HEK293 (cell line): ENCODE data around the gene HSBP1.

ENCODE experiments used
- CTCF ChIA-PET: fragments of 350-600 bp; formaldehyde crosslinking; extraction: SDS; loops from one replicate; lab custom pipeline; 2021; ENCODE audit warnings: antibody characterized with exemption; lab: Yijun Ruan, JAX
- POLR2A ChIA-PET: fragments of 300-600 bp; formaldehyde crosslinking; extraction: SDS; loops from one replicate; lab custom pipeline; 2020; ENCODE audit warnings: antibody characterized with exemption, inconsistent platforms; lab: Yijun Ruan, JAX
- H3K27ac ChIP-seq: fragments of 200-500 bp; sonication (Bioruptor generic); 2 replicates; pipeline ENCODE4 v1.5.1; 2014; ENCODE audit warnings: low read depth, low read length, control low read depth, inconsistent platforms; ENCODE audit errors: extremely low read depth
- H3K36me3 ChIP-seq, 2 experiments: fragments of 200-500 bp in 1 of 2; sonication (Bioruptor generic) in 1 of 2; 1 replicate in 1 of 2; 2 replicates in 1 of 2; pipeline ENCODE4 v1.5.1; 2014 to 2017; ENCODE audit warnings: inconsistent platforms in 2 of 2, low read length in 2 of 2; ENCODE audit not compliant: control insufficient read depth in 2 of 2, insufficient read depth in 1 of 2
- H3K4me1 ChIP-seq: fragments of 200-500 bp; sonication (Bioruptor generic); 2 replicates; pipeline ENCODE4 v1.5.1; 2014; ENCODE audit warnings: mild to moderate bottlenecking, low read length, inconsistent platforms; ENCODE audit not compliant: control insufficient read depth, insufficient read depth
- H3K4me3 ChIP-seq: 2 replicates; pipeline ENCODE4 v1.5.1; 2011; ENCODE audit warnings: low read depth, mild to moderate bottlenecking, control low read depth, low read length, moderate library complexity
- H3K9me3 ChIP-seq: fragments of 200-500 bp; sonication (Bioruptor generic); 2 replicates; pipeline ENCODE4 v1.5.1; 2014; ENCODE audit warnings: low read depth, low read length, inconsistent platforms; ENCODE audit not compliant: control insufficient read depth, insufficient read depth
- IKZF3 ChIP-seq: fragments of 450-650 bp; IDR thresholded peaks from 2 replicates; pipeline ENCODE4 v1.5.0; 2018; ENCODE audit warnings: missing biosample characterization, mild to moderate bottlenecking, missing genetic modification characterization, moderate library complexity
- OSR2 ChIP-seq: fragments of 450-650 bp; formaldehyde crosslinking; IDR thresholded peaks from 2 replicates; pipeline ENCODE4 v1.5.1; 2016; ENCODE audit warnings: missing biosample characterization, missing genetic modification characterization
- SCRT1 ChIP-seq: fragments of 450-650 bp; formaldehyde crosslinking; IDR thresholded peaks from 2 replicates; pipeline ENCODE4 v1.5.1; 2016; ENCODE audit warnings: missing biosample characterization, missing genetic modification characterization, borderline replicate concordance
- SP3 ChIP-seq: fragments of 450-650 bp; formaldehyde crosslinking; IDR thresholded peaks from 2 replicates; pipeline ENCODE4 v1.5.1; 2016; ENCODE audit warnings: missing biosample characterization, missing genetic modification characterization
- TRIM28 ChIP-seq: IDR thresholded peaks from 2 replicates; pipeline ENCODE4 v1.6.1; 2011; ENCODE audit warnings: low read length, control low read depth, borderline replicate concordance
- ZBTB20 ChIP-seq: fragments of 450-650 bp; formaldehyde crosslinking; IDR thresholded peaks from 2 replicates; pipeline ENCODE4 v1.5.1; 2016; ENCODE audit warnings: missing biosample characterization, missing genetic modification characterization
- ZBTB6 ChIP-seq: fragments of 450-650 bp; formaldehyde crosslinking; IDR thresholded peaks from 2 replicates; pipeline ENCODE4 v1.5.1; 2017; ENCODE audit warnings: missing biosample characterization, missing genetic modification characterization
- ZFP69B ChIP-seq: fragments of 450-650 bp; formaldehyde crosslinking; IDR thresholded peaks from 2 replicates; pipeline ENCODE4 v1.5.1; 2016; ENCODE audit warnings: missing biosample characterization, missing genetic modification characterization
- ZNF132 ChIP-seq: fragments of 450-650 bp; formaldehyde crosslinking; IDR thresholded peaks from 2 replicates; pipeline ENCODE4 v1.5.1; 2017; ENCODE audit warnings: missing biosample characterization, missing genetic modification characterization, borderline replicate concordance
- ZNF138 ChIP-seq: fragments of 450-650 bp; formaldehyde crosslinking; IDR thresholded peaks from 2 replicates; pipeline ENCODE4 v1.5.1; 2016; ENCODE audit warnings: missing biosample characterization, missing genetic modification characterization, borderline replicate concordance
- ZNF214 ChIP-seq: fragments of 450-650 bp; formaldehyde crosslinking; IDR thresholded peaks from 2 replicates; pipeline ENCODE4 v1.5.1; 2017; ENCODE audit warnings: missing biosample characterization, mild to moderate bottlenecking, missing genetic modification characterization, borderline replicate concordance
- ZNF223 ChIP-seq: fragments of 450-650 bp; formaldehyde crosslinking; IDR thresholded peaks from 2 replicates; pipeline ENCODE4 v1.5.1; 2016; ENCODE audit warnings: missing biosample characterization, missing genetic modification characterization
- ZNF266 ChIP-seq: fragments of 450-650 bp; formaldehyde crosslinking; IDR thresholded peaks from 2 replicates; pipeline ENCODE4 v1.5.1; 2016; ENCODE audit warnings: missing biosample characterization, missing genetic modification characterization, low read depth
- ZNF280D ChIP-seq: fragments of 450-650 bp; formaldehyde crosslinking; IDR thresholded peaks from 2 replicates; pipeline ENCODE4 v1.5.1; 2016; ENCODE audit warnings: missing biosample characterization, missing genetic modification characterization
- ZNF292 ChIP-seq: fragments of 450-650 bp; formaldehyde crosslinking; IDR thresholded peaks from 2 replicates; pipeline ENCODE4 v1.5.1; 2016; ENCODE audit warnings: low read depth, missing biosample characterization, missing genetic modification characterization, borderline replicate concordance
- ZNF324 ChIP-seq: fragments of 450-650 bp; formaldehyde crosslinking; IDR thresholded peaks from 2 replicates; pipeline ENCODE4 v1.5.1; 2016; ENCODE audit warnings: missing biosample characterization, missing genetic modification characterization
- ZNF513 ChIP-seq: fragments of 450-650 bp; IDR thresholded peaks from 2 replicates; pipeline ENCODE4 v1.5.1; 2018; ENCODE audit warnings: missing biosample characterization, missing genetic modification characterization
- ZNF544 ChIP-seq: fragments of 450-650 bp; formaldehyde crosslinking; IDR thresholded peaks from 2 replicates; pipeline ENCODE4 v1.5.0; 2017; ENCODE audit warnings: missing biosample characterization, missing genetic modification characterization
- ZNF610 ChIP-seq: fragments of 450-650 bp; formaldehyde crosslinking; IDR thresholded peaks from 2 replicates; pipeline ENCODE4 v1.5.1; 2016; ENCODE audit warnings: missing biosample characterization, missing genetic modification characterization, borderline replicate concordance
- ZNF654 ChIP-seq: fragments of 450-650 bp; formaldehyde crosslinking; IDR thresholded peaks from 2 replicates; pipeline ENCODE4 v1.5.1; 2016; ENCODE audit warnings: low read depth, missing biosample characterization, missing genetic modification characterization
- ZNF660 ChIP-seq: fragments of 450-650 bp; IDR thresholded peaks from 2 replicates; pipeline ENCODE4 v1.5.1; 2018; ENCODE audit warnings: missing biosample characterization, mild to moderate bottlenecking, missing genetic modification characterization
- ZNF837 ChIP-seq: fragments of 450-650 bp; formaldehyde crosslinking; IDR thresholded peaks from 2 replicates; pipeline ENCODE4 v1.5.1; 2016; ENCODE audit warnings: missing biosample characterization, missing genetic modification characterization

The HSBP1 gene

GRCh38 chr16:83792391-83792790 lies 15.4 kb upstream of the HSBP1 start:
- Histone ChIP-seq H3K4me3 (no peak overlapping the region), H3K4me1 (no peaks in the 10 kb centered on the region), H3K36me3 (no peaks in the 10 kb centered on the region), H3K9me3 (no peaks in the 10 kb centered on the region), H3K27ac (no peak overlapping the region)
- CTCF ChIA-PET, result no interaction called here
- POLR2A ChIA-PET, result no interaction called here
- TF ChIP-seq ZNF513 (tag by site-specific recombination) (no peak), ZNF138 (tag by site-specific recombination) (no peak), IKZF3 (no peak), ZNF214 (tag by site-specific recombination) (no peak), ZNF223 (tag by site-specific recombination) (no peak)

- Histone ChIP-seq H3K4me3 (no peak overlapping the region), H3K9me3 (no peaks in the 10 kb centered on the region), H3K4me1 (no peaks in the 10 kb centered on the region)
- CTCF ChIA-PET, result no interaction called here
- TF ChIP-seq OSR2 (tag by site-specific recombination), result no peak
- 0 out of 2 replicates have a peak, but pooled peaks have one; percentile 19 for TF ChIP-seq ZBTB6
- TF ChIP-seq, all 188 proteins: peak for 1
- Histone ChIP-seq H3K36me3 (no peaks in the 10 kb centered on the region), H3K27ac (no peak overlapping the region)
- POLR2A ChIA-PET, result no interaction called here
These were observed 14.6 kb upstream of the HSBP1 start for GRCh38 chr16:83793179-83793578.

- POLR2A ChIA-PET, result no interaction called here
- CTCF ChIA-PET, result interaction anchor here (0.6 kb wide), 1 partner anchor 1631 kb away, joined by 3 read pairs; no protein-coding TSS in a partner anchor
- Histone ChIP-seq H3K4me3 (no peak overlapping the region), H3K9me3 (no peaks in the 10 kb centered on the region), H3K27ac (no peak overlapping the region), H3K4me1 (no peaks in the 10 kb centered on the region), H3K36me3 (no peaks in the 10 kb centered on the region)
- TF ChIP-seq SCRT1 (tag by site-specific recombination) (no peak), ZNF280D (no peak), ZNF544 (tag by site-specific recombination) (no peak), ZNF132 (tag by site-specific recombination) (no peak), ZNF266 (tag by site-specific recombination) (no peak), ZFP69B (tag by site-specific recombination) (no peak), TRIM28 (no peak), ZNF324 (tag by site-specific recombination) (no peak), ZBTB20 (tag by site-specific recombination) (no peak), ZNF654 (no peak), SP3 (no peak), ZNF610 (no peak), ZNF837 (tag by site-specific recombination) (no peak), ZNF292 (tag by site-specific recombination) (no peak), ZNF660 (tag by site-specific recombination) (no peak)
These were observed 12.8 kb upstream of the HSBP1 start for GRCh38 chr16:83794860-83795554.
